ENCODE data around the gene GCNT4. TPM values are rescaled to one million over a fixed set of nuclear protein-coding genes. Genes with fewer than 3 reads are reported as not detected.

GCNT4 gene
- polyA plus RNA-seq, 3 donors: 0.01 TPM; not detected in 2

DNA sequence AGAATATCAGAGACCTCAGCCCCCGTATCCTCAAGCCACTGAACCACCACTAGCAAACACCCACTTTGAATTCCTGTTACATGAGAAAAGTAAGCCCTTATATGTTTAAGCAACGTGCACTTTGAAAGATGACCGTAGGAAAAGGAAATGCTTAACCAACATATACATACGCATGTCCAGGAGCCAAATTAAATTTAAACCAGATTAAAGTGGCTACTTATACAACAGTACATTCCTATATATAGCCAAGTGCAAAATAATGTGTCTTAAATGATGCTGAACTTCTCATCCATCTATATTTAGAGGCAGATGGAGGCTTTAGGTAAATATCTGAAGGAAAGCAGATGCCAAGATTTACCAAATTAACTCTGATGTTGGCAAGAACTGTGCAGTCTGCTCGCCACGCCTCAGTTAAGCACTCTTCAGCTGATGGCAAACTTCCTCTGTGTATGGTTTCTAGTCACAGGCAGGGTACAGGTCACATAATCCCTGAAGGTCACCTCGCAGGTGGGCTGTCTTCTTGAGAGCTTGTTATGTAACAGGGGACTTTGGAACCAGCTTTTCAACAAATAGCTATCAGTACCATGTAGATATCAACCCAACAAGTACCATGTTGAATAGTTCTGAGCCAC, 8.6 kb downstream of the GCNT4 start:
- intact Hi-C loops (cut with micrococcal nuclease): no loop called here
- H3K36me3 ChIP-seq (replicated peaks in 1 of 2; ENCODE audit: control insufficient read depth in 1 of 2, insufficient read depth in 2 of 2, low read length in 2 of 2): no peaks in the 10 kb centered on the region
- no peak overlapping the region for H3K27ac ChIP-seq (ENCODE audit: low read depth in 1 of 2, low read length in 2 of 2)
- no peak overlapping the region for H3K4me3 Mint-ChIP-seq
- H3K79me2 ChIP-seq (ENCODE audit: insufficient read depth, low read length): no peaks in the 10 kb centered on the region
- no peak overlapping the region for H2AFZ ChIP-seq (ENCODE audit: insufficient read depth, low read depth, low read length, poor library complexity, severe bottlenecking)
- H3K4me1 ChIP-seq (ENCODE audit: control insufficient read depth in 1 of 2, insufficient read depth in 2 of 2, low read length in 2 of 2): peaks cover 0 to 4% of the 10 kb centered on the region in 2 donors
- no peak for DNase-seq
- H3K36me3 Mint-ChIP-seq: no peaks in the 10 kb centered on the region
- H3K27me3 ChIP-seq (ENCODE audit: control insufficient read depth in 2 of 2, insufficient read depth in 2 of 2, low read length in 2 of 2): no peaks in the 10 kb centered on the region
- H3K4me2 ChIP-seq (replicated peaks; ENCODE audit: extremely low read depth, low read length, poor library complexity, severe bottlenecking): no peak overlapping the region
- H4K20me1 ChIP-seq (ENCODE audit: insufficient read depth, low read length): no peaks in the 10 kb centered on the region
- peaks cover 7% of the 10 kb centered on the region for H3K4me1 Mint-ChIP-seq
- 86% methylated on average over 2 of the region's 7 CpGs for WGBS (ENCODE audit: insufficient coverage)
- H3K27me3 Mint-ChIP-seq (ENCODE audit: low read depth in 3 of 3): peaks cover 4 to 5% (median 4%) of the 10 kb centered on the region in 3 donors
- no peak overlapping the region for H3K27ac Mint-ChIP-seq
- H3K9me3 Mint-ChIP-seq: peaks cover 0 to 2% (median 0%) of the 10 kb centered on the region in 7 donors
- H3K4me3 ChIP-seq (replicated peaks in 1 of 3; ENCODE audit: low read depth in 2 of 3, low read length in 3 of 3): no peak overlapping the region
- TF ChIP-seq, protein P1, sequence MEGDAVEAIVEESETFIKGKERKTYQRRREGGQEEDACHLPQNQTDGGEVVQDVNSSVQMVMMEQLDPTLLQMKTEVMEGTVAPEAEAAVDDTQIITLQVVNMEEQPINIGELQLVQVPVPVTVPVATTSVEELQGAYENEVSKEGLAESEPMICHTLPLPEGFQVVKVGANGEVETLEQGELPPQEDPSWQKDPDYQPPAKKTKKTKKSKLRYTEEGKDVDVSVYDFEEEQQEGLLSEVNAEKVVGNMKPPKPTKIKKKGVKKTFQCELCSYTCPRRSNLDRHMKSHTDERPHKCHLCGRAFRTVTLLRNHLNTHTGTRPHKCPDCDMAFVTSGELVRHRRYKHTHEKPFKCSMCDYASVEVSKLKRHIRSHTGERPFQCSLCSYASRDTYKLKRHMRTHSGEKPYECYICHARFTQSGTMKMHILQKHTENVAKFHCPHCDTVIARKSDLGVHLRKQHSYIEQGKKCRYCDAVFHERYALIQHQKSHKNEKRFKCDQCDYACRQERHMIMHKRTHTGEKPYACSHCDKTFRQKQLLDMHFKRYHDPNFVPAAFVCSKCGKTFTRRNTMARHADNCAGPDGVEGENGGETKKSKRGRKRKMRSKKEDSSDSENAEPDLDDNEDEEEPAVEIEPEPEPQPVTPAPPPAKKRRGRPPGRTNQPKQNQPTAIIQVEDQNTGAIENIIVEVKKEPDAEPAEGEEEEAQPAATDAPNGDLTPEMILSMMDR (IDR thresholded peaks at IDR 0.05): no peak
- H3K9me3 ChIP-seq (replicated peaks in 1 of 2; ENCODE audit: control insufficient read depth in 1 of 2, insufficient read depth in 1 of 2, low read length in 2 of 2): no peaks in the 10 kb centered on the region
- no peak overlapping the region for H3K9ac ChIP-seq (ENCODE audit: insufficient read depth, low read length, poor library complexity, severe bottlenecking)

DNA sequence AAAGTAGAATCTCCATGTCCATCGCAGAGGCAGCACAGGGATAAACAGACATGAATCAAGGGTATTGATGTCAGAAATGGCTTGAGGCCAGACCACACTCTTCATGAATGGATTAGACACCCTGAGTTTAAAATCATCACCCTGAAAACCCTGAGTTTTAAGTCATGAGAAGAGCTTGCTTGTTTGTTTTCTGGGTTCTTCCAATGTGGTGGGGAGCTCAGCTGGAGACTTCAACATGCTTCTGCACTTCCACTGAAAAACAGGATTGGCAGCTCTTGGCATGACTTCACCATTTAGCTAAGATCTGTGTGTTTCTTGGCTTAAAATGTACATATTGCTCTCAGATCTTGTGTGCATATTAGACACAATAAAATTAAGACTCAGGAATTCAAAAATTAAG, 9.8 kb downstream of the GCNT4 start:
- Mint-ChIP-seq H3K27ac (no peak overlapping the region), H3K4me1 (peaks cover 7% of the 10 kb centered on the region), H3K4me3 (no peak overlapping the region), H3K27me3 (ENCODE audit: low read depth in 3 of 3) (peaks cover 4 to 5% (median 5%) of the 10 kb centered on the region in 3 donors), H3K9me3 (peaks cover 0 to 2% (median 0%) of the 10 kb centered on the region in 7 donors), H3K36me3 (no peaks in the 10 kb centered on the region)
- Histone ChIP-seq H3K4me2 (replicated peaks; ENCODE audit: extremely low read depth, low read length, poor library complexity, severe bottlenecking) (no peak overlapping the region), H3K27me3 (ENCODE audit: control insufficient read depth in 2 of 2, insufficient read depth in 2 of 2, low read length in 2 of 2) (no peaks in the 10 kb centered on the region), H3K9me3 (replicated peaks in 1 of 2; ENCODE audit: control insufficient read depth in 1 of 2, insufficient read depth in 1 of 2, low read length in 2 of 2) (no peaks in the 10 kb centered on the region), H3K79me2 (ENCODE audit: insufficient read depth, low read length) (no peaks in the 10 kb centered on the region), H2AFZ (ENCODE audit: insufficient read depth, low read depth, low read length, poor library complexity, severe bottlenecking) (no peak overlapping the region), H3K4me3 (replicated peaks in 1 of 3; ENCODE audit: low read depth in 2 of 3, low read length in 3 of 3) (no peak overlapping the region), H3K27ac (ENCODE audit: low read depth in 1 of 2, low read length in 2 of 2) (no peak overlapping the region), H3K9ac (ENCODE audit: insufficient read depth, low read length, poor library complexity, severe bottlenecking) (no peak overlapping the region), H3K36me3 (replicated peaks in 1 of 2; ENCODE audit: control insufficient read depth in 1 of 2, insufficient read depth in 2 of 2, low read length in 2 of 2) (no peaks in the 10 kb centered on the region), H4K20me1 (ENCODE audit: insufficient read depth, low read length) (no peaks in the 10 kb centered on the region), H3K4me1 (ENCODE audit: control insufficient read depth in 1 of 2, insufficient read depth in 2 of 2, low read length in 2 of 2) (peaks cover 0 to 4% of the 10 kb centered on the region in 2 donors)
- DNase-seq: no peak
- intact Hi-C loops (cut with micrococcal nuclease): no loop called here
- WGBS (ENCODE audit: insufficient coverage): 100% methylated on average over 1 of the region's 1 CpG
- TF ChIP-seq, protein P1 (IDR thresholded peaks at IDR 0.05): no peak

Measured in CD14-positive monocyte (primary cell).